D721Med (cell line): ENCODE data around the gene ACAD8.
"Not testable (repeated sequence)": the region's sequence is repeated elsewhere in the genome, so short reads cannot be mapped to it uniquely, and the experiment has no call there.

ENCODE experiments used
- DNase-seq: peaks from one replicate; pipeline ENCODE4 v3.0.0; 2011; ENCODE audit warnings: low spot score; ENCODE audit not compliant: insufficient read length
- FAIRE-seq: peaks from 2 replicates; lab custom pipeline; 2011; peaks lifted over from hg19 to GRCh38; lab: Jason Lieb, UNC
- CTCF ChIP-seq: IDR thresholded peaks from 2 replicates; pipeline ENCODE4 v1.5.1; 2012; ENCODE audit warnings: mild to moderate bottlenecking, control low read depth; ENCODE audit not compliant: insufficient read depth; ENCODE audit errors: missing control alignments

Gene ACAD8

GRCh38 chr11:134275188-134275533 lies 21.8 kb downstream of the ACAD8 start:
- DNase-seq (no peak), FAIRE-seq (no peak)
- TF ChIP-seq CTCF, result no peak

- no peak for DNase-seq
- FAIRE-seq, result no peak
- TF ChIP-seq CTCF, result no peak
Observed at GRCh38 chr11:134275534-134276395, 22.4 kb downstream of the ACAD8 start, which contains the start of gene GLB1L3. GLB1L3 (plus strand) TSS chr11:134276379; CDS start chr11:134276741, 362 bp downstream.

GRCh38 chr11:134276396-134277182 lies 23.2 kb downstream of the ACAD8 start:
- FAIRE-seq, result no peak
- DNase-seq, result no peak
- TF ChIP-seq CTCF, result no peak

- TF ChIP-seq CTCF, result no peak
- DNase-seq (no peak), FAIRE-seq (no peak)
Observed at GRCh38 chr11:134277183-134278001, 24.0 kb downstream of the ACAD8 start.

GRCh38 chr11:134278356-134278755 lies 25.0 kb downstream of the ACAD8 start:
- DNase-seq (no peak), FAIRE-seq (no peak)
- no peak for TF ChIP-seq CTCF

- not testable (repeated sequence) for DNase-seq
Observed at GRCh38 chr11:134281635-134282034, 28.3 kb downstream of the ACAD8 start.

More at GRCh38 chr11:134281635-134282034, 28.3 kb downstream of the ACAD8 start:
- not testable (repeated sequence) for FAIRE-seq
